Hematopoietic multipotent progenitor cell treated with erythropoietin and hydrocortisone succinate and interleukin-3 and kit ligand, for 17 days (in vitro differentiated cells): ENCODE measurements around the gene ITGA4.
"Not testable (repeated sequence)": the region's sequence is repeated elsewhere in the genome, so short reads cannot be mapped to it uniquely, and the experiment has no call there.

Experiments
- DNase-seq: peaks from one replicate; pipeline ENCODE4 v3.0.0-alpha.2; 2015; ENCODE audit warnings: low spot score

ITGA4 gene

DNA sequence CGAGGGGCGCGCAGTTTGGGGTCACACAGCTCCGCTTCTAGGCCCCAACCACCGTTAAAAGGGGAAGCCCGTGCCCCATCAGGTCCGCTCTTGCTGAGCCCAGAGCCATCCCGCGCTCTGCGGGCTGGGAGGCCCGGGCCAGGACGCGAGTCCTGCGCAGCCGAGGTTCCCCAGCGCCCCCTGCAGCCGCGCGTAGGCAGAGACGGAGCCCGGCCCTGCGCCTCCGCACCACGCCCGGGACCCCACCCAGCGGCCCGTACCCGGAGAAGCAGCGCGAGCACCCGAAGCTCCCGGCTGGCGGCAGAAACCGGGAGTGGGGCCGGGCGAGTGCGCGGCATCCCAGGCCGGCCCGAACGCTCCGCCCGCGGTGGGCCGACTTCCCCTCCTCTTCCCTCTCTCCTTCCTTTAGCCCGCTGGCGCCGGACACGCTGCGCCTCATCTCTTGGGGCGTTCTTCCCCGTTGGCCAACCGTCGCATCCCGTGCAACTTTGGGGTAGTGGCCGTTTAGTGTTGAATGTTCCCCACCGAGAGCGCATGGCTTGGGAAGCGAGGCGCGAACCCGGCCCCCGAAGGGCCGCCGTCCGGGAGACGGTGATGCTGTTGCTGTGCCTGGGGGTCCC is at the start of gene ITGA4:
Gene ITGA4 (plus strand): TSS at position 266 of the 620 bp plus-strand sequence. CDS start 269 bp downstream, at position 535.
- peak; percentile 86 for DNase-seq

DNA sequence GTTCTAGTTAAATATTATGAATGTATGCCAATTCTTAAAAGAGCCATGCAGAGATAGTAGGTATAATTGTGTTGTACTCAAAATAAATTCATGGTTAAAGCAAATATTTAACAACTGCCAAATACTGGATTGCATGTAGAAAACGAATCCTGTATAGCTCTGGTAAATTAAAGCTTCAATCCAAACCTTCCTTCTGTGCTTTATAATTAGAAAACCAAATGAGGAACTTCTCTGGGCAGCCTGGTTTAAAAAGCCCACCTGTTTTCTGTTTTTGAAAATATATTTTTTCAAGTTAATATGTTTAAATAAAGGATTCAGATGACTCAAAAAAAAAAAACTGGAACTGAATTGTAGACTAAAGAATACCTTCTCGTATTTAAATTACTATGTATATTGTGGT is 48.3 kb upstream of the ITGA4 start:
- no peak for DNase-seq

DNA sequence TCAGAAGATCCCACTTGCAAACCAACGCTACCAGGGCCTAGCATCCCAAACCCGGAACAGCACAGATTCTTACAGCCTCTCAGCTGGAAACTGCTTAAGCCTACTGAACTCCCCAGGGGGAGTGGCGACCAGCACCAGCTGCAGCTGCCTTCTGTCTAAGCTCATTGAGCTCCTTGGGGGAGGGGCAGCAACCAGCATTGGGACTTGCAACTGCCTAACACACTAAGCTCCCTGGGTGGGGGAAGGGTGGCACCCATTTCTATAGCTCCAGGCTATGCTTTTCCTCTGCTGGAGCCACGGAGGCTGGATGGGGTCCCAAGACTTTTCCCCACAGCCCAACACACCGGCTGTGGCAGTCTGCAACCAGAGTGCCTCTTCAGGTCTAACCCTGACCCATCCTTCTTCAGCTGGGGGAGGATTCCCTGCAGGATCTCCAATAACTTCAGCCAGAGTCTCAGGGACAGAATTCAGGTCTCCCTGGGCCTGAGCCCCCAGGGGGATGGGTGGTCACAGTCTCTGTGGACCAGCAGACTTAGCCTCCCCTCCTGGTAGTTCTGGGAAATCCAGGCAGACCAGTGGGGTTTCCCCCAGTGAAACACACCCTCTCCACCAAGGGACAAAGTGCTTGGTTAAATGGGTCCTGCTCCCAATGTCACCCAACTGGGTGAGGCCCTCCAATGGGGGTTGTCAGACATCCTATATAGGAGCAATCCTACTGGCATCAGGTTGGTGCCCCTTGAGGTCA is 45.9 kb upstream of the ITGA4 start:
- DNase-seq: no peak

DNA sequence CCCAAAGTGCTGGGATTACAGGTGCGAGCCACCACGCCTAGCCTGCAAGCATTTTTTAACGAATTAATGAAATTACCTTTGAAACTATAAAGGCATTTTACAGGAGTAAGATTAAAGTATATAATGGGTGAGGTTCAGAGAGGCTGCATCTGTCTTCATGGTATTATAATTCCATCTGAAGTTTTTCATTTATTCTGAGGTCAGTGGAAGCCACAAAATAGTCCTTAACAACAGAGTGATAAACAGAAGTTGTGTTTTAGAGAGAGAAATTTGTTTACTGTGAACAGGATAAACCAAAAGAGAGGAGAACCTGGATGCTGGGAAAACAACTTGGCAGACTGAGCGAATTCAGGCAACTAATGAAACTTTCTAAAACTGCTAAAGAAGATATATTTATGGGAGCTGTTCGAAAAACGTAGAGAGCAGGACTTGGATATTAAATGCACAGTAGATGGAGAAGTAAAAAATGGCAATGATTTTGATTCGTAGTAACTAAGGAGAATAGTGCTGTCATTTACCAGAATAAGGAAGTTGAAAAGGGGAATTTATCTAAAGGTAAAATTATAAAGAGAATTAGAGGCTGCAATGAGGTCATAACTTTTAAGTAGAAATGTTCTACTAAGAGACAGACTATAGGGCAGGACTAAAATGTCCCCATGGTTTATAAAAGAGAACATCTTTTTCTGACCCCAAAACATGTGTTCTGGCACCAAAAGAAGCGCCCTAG is 37.9 kb upstream of the ITGA4 start:
- DNase-seq: no peak

DNA sequence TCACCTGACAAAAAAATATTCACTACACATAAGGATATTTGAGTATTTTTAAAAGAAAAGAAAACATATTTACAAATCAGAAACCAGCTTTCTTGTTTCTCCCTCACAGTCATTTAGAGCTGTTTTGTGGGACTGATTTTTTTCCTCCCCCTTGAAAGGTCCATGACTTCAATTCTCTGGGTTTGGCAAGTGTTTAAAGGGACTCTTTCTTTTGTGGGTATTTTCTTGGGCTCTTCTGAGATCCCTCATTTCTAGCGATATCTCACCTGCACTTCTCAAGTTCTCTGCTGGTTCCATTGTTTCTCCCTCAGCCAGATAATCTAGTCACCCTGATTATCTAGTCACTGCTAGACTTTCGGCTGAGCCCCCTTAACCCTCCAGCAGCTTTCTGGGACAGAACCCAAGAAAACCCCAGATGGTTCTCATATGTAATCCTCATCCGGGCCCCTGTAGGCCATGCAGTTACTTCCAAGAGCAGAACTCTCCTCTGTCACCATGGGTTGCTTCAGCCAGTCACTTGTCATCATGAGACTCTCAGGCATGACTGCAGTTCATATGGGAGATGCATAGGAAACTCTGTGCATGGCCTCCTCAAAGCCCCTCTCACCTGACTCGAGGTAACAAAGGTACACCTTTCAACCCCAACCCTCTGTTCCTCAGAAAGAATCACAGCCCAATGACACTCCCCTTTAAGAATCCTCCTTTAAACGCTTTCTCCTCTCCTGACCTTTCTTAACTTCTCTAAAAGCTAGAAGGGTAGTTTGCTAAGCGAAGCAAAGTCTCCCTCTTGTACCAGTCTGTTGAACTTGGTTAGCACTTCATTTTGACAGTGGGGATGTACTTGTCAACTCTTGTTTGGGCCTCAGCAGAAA is 36.7 kb upstream of the ITGA4 start:
- no peak for DNase-seq

DNA sequence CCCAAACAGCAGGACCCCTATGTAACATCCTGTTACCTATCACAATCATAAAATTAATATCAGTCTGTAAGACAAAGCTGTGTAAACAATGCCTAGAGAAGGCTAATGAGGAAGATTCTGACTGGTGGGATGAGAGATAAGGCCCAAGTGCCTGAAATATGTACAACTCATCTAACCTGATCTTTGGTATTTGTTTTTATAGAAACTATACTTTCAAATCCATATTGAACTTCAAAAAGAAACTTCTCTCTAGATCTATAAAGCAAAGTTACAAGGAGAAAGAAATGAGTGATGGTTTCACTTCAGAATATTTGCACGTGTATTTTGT is 36.1 kb upstream of the ITGA4 start:
- DNase-seq: no peak

DNA sequence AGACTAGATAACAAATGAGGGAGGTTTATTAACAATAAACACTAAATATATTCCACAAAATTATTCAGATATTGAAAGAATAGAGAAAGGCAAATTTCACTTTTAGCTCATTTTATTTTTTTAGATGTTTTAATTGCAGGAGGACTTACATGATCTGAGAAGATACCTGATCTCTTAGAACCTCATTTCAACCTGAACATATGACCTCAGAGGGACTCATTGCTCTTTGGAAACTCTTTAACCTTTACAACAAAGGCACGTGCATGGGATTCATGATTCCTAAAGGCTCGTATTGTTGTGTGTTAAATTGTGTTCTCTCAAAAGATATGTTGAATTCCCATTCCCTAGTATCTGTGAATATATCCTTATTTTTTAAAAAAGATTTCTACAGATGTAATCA is 35.7 kb upstream of the ITGA4 start:
- no peak for DNase-seq

DNA sequence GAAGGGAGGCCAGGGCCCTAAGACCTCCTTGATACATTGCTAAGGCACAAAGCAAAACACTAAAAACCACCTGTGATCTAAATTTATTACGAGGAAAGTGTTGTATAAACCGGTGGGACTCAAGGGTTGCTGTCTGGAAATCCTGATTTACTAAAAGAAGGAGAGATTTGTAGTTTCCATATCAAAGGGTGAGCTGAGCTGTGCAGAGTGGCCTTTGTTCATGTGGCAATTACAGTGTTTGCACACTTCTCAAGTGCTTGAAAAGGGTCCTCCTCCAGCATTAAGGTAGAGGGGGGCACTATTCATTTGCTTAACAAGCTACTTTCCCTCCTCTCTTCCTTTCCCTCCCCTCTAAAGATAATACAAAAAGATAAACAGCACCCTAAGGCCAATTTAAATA is 30.5 kb upstream of the ITGA4 start:
- no peak for DNase-seq

DNA sequence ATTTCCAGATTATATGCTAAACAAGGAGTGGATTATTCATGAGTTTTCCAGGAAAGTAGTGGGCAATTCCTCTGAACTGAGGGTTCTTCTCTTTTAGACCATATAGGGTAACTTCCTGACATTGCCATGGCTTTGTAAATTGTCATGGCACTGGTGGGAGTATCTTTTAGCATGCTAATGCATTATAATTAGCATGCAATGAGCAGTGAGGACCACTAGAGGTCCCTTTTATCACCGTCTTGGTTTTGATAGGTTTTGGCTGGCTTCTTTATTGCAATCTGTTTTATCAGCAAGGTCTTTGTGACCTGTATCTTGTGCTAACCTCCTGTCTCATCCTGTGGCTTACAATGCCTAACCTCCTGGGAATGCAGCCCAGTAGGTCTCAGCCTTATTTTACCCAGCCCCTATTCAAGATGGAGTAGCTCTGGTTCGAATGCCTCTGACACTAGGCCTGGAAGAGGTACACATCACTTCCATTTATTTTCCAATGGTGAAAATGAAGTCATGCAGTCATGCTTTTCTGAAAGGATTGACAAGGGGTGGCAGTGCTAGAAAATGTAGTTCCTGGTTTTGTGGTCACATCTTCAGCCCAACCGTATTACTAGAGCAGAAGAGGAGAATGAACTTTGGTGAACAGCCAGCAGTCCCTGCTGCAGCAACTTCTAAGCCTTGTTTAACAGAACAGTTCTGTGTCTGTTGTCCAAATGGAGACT is 26.6 kb upstream of the ITGA4 start:
- DNase-seq: peak; percentile 59

DNA sequence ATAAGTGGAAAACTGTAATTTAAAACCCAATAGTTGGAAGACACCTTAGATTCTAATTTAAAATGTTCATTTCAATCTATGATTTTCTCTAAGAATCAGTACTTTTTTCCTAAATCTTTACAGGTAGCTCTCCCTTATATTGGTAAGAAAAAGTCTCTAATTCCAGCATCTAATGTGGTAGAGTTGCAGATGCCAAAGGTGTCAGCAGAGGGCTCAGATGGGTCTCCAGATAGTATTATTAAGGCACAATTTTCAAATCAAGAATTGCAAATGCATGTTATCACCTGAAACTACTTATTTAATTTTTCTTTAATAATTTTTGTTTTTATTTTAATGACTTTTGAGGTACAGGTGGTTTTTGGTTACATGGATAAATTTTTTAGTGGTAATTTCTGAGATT is 25.5 kb upstream of the ITGA4 start:
- DNase-seq: no peak

DNA sequence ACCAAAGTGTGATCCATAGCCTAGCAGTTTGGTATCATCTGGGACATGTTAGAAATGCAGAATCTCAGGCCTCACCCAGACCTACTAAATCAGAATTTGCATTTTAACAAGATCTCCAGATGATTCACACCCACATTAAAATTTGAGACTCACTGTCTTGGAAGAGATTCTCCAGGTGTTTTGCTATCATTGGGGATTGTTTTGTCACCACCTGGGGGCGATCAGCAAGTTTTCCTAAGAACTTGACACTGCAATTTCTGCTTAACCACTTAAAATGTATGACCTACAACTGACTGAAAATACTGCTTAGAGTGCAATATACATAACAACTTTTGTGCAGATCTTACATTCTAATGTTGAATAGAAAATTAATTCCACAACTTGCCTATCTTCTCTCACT is 18.9 kb upstream of the ITGA4 start:
- peak; percentile 44 for DNase-seq

DNA sequence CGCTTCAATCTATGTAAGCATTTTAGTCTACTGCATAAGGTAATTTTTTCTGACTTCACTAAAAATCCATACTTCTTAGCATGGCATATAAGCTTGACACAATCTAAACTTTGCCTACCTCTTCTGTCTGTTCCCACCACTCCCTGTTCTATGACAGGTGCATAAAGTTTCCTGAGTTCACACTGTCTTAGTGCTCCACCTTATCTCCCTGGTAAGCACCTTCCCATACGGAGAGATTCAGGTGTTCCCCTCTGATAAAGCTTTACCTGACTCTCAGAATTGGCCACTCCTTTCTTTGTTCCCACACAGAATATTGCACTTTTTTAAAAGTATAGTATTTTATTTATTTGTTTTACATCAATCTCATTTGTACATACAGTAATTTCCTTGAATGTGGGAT is 16.8 kb upstream of the ITGA4 start:
- no peak for DNase-seq

DNA sequence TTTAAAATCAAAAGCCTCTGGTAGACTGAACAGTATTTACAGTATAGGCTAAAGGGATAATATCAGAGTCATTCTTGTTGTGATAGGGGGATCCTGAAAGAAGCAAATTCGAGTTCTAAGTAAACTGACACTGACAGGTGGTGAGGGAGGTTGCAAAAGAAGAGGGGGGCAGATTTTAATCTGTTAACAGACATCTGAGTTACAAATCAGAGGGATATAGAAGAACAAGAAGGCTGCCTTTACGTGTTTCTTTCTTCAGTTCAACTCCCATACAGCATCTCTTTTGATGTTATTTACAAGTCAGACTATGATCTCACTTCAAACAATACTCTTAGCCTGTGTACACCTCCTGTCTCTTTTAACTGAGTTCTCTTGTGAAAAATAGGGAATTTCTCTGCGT is 16.3 kb upstream of the ITGA4 start:
- DNase-seq: no peak

DNA sequence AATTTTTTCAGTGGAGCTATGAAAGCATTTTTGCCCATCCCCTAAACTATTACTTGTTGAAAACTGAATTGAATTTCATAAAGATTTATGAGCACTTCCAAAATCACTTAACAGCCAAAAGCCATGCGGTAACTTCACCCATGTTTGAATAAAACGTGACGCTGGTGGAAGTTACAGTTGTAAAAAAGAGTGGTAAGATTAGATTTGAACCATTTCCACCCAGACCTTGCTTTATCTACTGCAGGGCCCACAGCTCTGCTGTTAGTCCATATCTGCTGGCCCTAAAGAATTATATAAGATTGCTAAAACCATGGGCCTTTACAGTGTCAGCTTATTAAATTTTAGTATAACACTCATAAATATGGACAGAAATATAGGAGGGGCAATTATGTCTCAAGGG is 15.5 kb upstream of the ITGA4 start:
- peak; percentile 10 for DNase-seq

DNA sequence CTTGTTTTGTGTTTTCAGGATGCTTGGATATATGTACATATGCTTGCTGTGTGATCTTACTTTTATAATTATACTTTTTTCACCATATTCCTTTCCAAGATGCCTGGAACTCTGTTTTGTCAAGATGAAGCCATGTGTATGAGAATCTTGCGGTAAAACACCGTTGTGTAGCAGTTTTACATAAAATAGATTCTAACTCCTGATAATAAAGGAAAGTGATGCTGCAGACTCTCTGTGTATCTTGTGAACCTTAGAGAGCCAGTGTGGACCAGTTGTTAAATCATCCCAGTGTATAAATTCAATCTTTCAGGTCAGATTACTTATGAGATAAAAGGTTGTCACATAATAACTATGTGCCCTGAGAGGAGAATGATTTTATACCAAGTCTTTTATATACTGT is 12.5 kb upstream of the ITGA4 start:
- DNase-seq: no peak

DNA sequence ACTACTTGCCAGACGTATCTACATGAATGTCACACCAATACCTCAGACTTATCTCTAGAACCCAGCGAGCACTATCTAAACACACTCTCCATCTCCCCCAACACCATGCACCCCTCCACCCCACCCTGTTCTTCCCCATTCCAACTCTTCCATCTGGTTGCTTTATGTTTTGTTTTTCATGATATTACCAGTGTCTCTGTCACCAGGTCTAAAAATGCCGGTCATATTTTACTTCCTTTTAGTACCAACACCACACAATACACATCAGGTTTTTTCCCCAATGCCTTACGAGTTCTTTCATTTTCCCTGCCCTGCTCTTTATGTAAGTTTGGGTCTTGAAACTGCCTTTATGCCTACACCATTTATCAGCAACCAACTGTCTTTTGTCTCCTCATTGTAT is 10.2 kb upstream of the ITGA4 start:
- DNase-seq: peak; percentile 39

DNA sequence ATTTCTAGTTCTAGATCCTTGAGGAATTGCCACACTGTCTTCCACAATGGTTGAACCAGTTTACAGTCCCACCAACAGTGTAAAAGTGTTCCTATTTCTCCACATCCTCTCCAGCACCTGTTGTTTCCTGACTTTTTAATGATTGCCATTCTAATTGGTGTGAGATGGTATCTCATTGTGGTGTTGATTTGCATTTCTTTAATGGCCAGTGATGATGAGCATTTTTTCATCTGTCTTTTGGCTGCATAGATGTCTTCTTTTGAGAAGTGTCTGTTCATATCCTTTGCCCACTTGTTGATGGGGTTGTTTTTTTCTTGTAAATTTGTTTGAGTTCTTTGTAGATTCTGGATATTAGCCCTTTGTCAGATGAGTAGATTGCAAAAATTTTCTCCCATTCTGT is 7.9 kb upstream of the ITGA4 start:
- not testable (repeated sequence) for DNase-seq

DNA sequence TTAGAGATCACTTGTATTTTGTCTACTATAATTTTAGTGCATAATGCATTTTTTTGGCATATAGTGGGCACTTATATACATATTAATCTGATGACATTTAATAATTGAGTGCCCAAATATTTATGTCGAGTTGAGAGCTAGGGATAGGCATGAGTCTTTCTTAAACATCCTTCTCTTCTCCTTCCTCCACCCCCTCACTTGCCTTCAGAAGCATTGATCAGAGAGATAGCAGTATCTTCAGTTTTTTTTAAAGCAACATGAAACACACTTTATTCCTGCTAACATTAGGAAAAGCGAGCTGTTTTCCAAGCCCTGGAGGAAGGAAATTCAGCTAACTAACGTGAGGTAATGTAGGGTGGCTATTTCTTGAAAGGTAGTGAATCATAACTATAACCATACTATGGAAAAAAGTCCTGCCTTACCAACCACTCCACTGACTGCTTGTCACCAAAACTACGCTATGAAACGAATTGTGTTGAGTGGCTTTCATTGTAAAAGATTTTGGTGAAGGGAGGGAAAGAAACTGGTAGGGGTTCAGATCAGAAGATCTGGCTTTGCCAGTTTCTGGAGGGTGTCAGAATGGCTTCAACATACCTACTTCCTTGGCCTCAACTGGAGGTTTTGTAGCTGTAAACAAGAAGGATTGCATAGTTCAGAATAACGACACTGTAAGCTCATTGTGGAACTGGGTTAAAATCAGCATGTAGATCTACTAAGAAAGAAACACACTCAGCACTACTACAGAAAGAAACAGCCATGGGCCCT is 2.3 kb upstream of the ITGA4 start:
- no peak for DNase-seq

DNA sequence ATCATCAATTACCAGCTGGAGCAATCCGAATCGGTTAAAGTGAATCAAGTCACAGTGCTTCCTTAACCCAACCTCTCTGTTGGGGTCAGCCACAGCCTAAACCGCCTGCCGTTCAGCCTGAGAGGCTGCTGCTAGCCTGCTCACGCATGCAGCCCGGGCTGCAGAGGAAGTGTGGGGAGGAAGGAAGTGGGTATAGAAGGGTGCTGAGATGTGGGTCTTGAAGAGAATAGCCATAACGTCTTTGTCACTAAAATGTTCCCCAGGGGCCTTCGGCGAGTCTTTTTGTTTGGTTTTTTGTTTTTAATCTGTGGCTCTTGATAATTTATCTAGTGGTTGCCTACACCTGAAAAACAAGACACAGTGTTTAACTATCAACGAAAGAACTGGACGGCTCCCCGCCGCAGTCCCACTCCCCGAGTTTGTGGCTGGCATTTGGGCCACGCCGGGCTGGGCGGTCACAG is 496 bp upstream of the ITGA4 start:
- DNase-seq: no peak

DNA sequence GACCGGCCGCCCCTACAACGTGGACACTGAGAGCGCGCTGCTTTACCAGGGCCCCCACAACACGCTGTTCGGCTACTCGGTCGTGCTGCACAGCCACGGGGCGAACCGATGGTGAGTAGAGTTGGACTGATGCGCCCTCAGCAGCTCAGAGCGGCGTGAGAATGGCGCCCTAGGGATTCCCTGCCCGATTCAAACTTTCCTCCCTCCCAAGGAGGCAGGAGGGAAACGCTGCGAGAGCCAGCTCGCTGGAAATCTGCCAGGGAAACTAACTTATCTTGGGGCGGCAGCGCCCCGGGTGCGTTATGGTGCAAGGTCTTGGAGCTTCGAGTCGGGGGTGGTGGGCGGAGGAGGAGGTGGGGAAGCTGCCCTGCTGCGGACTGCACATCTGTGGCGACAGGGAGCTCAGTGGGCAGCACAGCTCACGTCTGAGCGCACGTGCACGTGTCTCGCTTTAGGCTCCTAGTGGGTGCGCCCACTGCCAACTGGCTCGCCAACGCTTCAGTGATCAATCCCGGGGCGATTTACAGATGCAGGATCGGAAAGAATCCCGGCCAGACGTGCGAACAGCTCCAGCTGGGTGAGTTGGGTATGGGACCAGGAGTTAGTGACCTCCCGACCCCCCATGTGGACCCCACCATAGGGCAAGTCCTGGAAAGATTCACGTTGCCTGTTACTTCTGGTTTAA is 697 bp downstream of the ITGA4 start:
- DNase-seq: peak; percentile 87
